ENCODE data around the gene GTPBP3. TPM values are rescaled to one million over a fixed set of nuclear protein-coding genes. Genes with fewer than 3 reads are reported as not detected.

Gene GTPBP3
- total RNA-seq, 3 donors from 2014 or later (not counting 1 experiment from before 2014, with no cell fraction given): 21.6 to 33.0 (median 27.7) TPM

- H3K27ac ChIP-seq (ENCODE audit: low read length): no peak overlapping the region
These were observed 40.9 kb downstream of the GTPBP3 start for GRCh38 chr19:17378271-17378670.

GRCh38 chr19:17379221-17379631 lies 41.9 kb downstream of the GTPBP3 start:
- peaks cover 2% of the 10 kb centered on the region for H3K27me3 ChIP-seq (ENCODE audit: control insufficient read depth, insufficient read depth, low read length)
- no peak for TF ChIP-seq CTCF (IDR thresholded peaks at IDR 0.05)
- H3K36me3 ChIP-seq (ENCODE audit: control insufficient read depth, insufficient read depth, low read length): no peaks in the 10 kb centered on the region
- H3K27ac ChIP-seq (ENCODE audit: low read length): no peak overlapping the region
- H3K9me3 ChIP-seq (ENCODE audit: control insufficient read depth, insufficient read depth, low read length): no peaks in the 10 kb centered on the region
- intact Hi-C loops (cut with micrococcal nuclease): no loop called here
- peaks cover 22% of the 10 kb centered on the region for H3K4me1 ChIP-seq (ENCODE audit: control insufficient read depth, insufficient read depth, low read length)
- peaks cover 0 to 9% of the 10 kb centered on the region in 2 donors for H3K4me1 Mint-ChIP-seq
- 30% methylated on average over 14 of the region's 14 CpGs for WGBS (ENCODE audit: insufficient coverage)
- DNase-seq (no peak), ATAC-seq (no peak)
- peaks cover 0 to 7% of the 10 kb centered on the region in 2 donors for H3K27me3 Mint-ChIP-seq (ENCODE audit: low read depth in 2 of 2)
- H3K4me3 ChIP-seq (ENCODE audit: low read length): no peak overlapping the region
- H3K27ac Mint-ChIP-seq: no peak overlapping the region
- no peaks in the 10 kb centered on the region for H3K9me3 Mint-ChIP-seq
- H3K36me3 Mint-ChIP-seq: no peaks in the 10 kb centered on the region
- H3K4me3 Mint-ChIP-seq: no peak overlapping the region

More at GRCh38 chr19:17378271-17378670, 40.9 kb downstream of the GTPBP3 start:
- Mint-ChIP-seq H3K27ac (no peak overlapping the region), H3K36me3 (no peaks in the 10 kb centered on the region), H3K4me3 (no peak overlapping the region), H3K9me3 (no peaks in the 10 kb centered on the region), H3K27me3 (ENCODE audit: low read depth in 2 of 2) (peaks cover 0 to 7% of the 10 kb centered on the region in 2 donors), H3K4me1 (peaks cover 0 to 9% of the 10 kb centered on the region in 2 donors)
- TF ChIP-seq CTCF (IDR thresholded peaks at IDR 0.05): no peak
- peaks cover 21% of the 10 kb centered on the region for H3K4me1 ChIP-seq (ENCODE audit: control insufficient read depth, insufficient read depth, low read length)
- ATAC-seq (no peak), DNase-seq (no peak)
- no peaks in the 10 kb centered on the region for H3K9me3 ChIP-seq (ENCODE audit: control insufficient read depth, insufficient read depth, low read length)
- 37% methylated on average over 11 of the region's 13 CpGs for WGBS (ENCODE audit: insufficient coverage)
- H3K27me3 ChIP-seq (ENCODE audit: control insufficient read depth, insufficient read depth, low read length): peaks cover 2% of the 10 kb centered on the region
- H3K4me3 ChIP-seq (ENCODE audit: low read length): no peak overlapping the region
- H3K36me3 ChIP-seq (ENCODE audit: control insufficient read depth, insufficient read depth, low read length): no peaks in the 10 kb centered on the region
- intact Hi-C loops (cut with micrococcal nuclease): no loop called here

- ATAC-seq (no peak), DNase-seq (no peak)
- H3K27me3 ChIP-seq (ENCODE audit: control insufficient read depth, insufficient read depth, low read length): peaks cover 2% of the 10 kb centered on the region
- Mint-ChIP-seq H3K27ac (no peak overlapping the region), H3K27me3 (ENCODE audit: low read depth in 2 of 2) (peaks cover 0 to 7% of the 10 kb centered on the region in 2 donors), H3K9me3 (no peaks in the 10 kb centered on the region), H3K4me3 (no peak overlapping the region), H3K36me3 (no peaks in the 10 kb centered on the region), H3K4me1 (peaks cover 0 to 9% of the 10 kb centered on the region in 2 donors)
- TF ChIP-seq CTCF (IDR thresholded peaks at IDR 0.05): no peak
- H3K4me3 ChIP-seq (ENCODE audit: low read length): no peak overlapping the region
- H3K4me1 ChIP-seq (ENCODE audit: control insufficient read depth, insufficient read depth, low read length): peaks cover 22% of the 10 kb centered on the region
- H3K27ac ChIP-seq (ENCODE audit: low read length): no peak overlapping the region
- WGBS (ENCODE audit: insufficient coverage): 98% methylated on average over 5 of the region's 5 CpGs
- H3K36me3 ChIP-seq (ENCODE audit: control insufficient read depth, insufficient read depth, low read length): no peaks in the 10 kb centered on the region
- H3K9me3 ChIP-seq (ENCODE audit: control insufficient read depth, insufficient read depth, low read length): no peaks in the 10 kb centered on the region
- intact Hi-C loops (cut with micrococcal nuclease): no loop called here
These were observed 43.2 kb downstream of the GTPBP3 start for GRCh38 chr19:17380426-17381138.

Data from natural killer cell (primary cell).